Upper lobe of left lung (tissue), 6 donors: Measurements from ENCODE around the gene PCBP3. TPM values are rescaled to one million over a fixed set of nuclear protein-coding genes. Genes with fewer than 3 reads are reported as not detected.

Experiments used
- ATAC-seq, 2 donors: fragments of 200-7000 bp; cut with Tn5 transposase; one replicate each; pipeline ENCODE4 v1.9.1; 2022; ENCODE audit warnings: mild to moderate bottlenecking in 2 of 2, moderate library complexity in 2 of 2; ENCODE audit not compliant: low FRiP score in 2 of 2
- DNase-seq, 2 donors: peaks; one replicate each; pipeline ENCODE4 v3.0.0-alpha.2; 2019 to 2020
- H3K27ac ChIP-seq, 4 donors: fragments of 200-600 bp; sonication (generic); one replicate each; pipeline ENCODE4 v1.5.1; 2016 to 2019
- H3K27me3 ChIP-seq, 4 donors: fragments of 200-600 bp; sonication (generic); one replicate each; pipeline ENCODE4 v1.5.1; 2017 to 2019
- H3K36me3 ChIP-seq, 4 donors: fragments of 200-600 bp; sonication (generic); one replicate each; pipeline ENCODE4 v1.5.1; 2016 to 2019
- H3K4me1 ChIP-seq, 4 donors: fragments of 200-600 bp; sonication (generic); one replicate each; pipeline ENCODE4 v1.5.1; 2018 to 2019
- H3K4me3 ChIP-seq, 4 donors: fragments of 200-600 bp; sonication (generic); one replicate each; pipeline ENCODE4 v1.5.1; 2017 to 2019; ENCODE audit warnings: mild to moderate bottlenecking in 2 of 4, moderate library complexity in 1 of 4
- H3K9me3 ChIP-seq, 4 donors: fragments of 200-600 bp; sonication (generic); one replicate each; pipeline ENCODE4 v1.5.1; 2018 to 2019
- CTCF ChIP-seq, 6 experiments: fragments of 450-650 bp in 4 of 6; fragments of 200-600 bp in 2 of 6; sonication (generic) in 2 of 6; IDR thresholded peaks; one replicate each; pipeline ENCODE4 v1.5.1; 2016 to 2019; ENCODE audit warnings: antibody characterized with exemption in 6 of 6
- EP300 ChIP-seq, 4 donors: sonication (generic); formaldehyde crosslinking; IDR thresholded peaks; one replicate each; pipeline ENCODE4 v1.5.1; 2017; ENCODE audit warnings: antibody characterized with exemption in 4 of 4, control low read depth in 2 of 4
- POLR2A ChIP-seq, 4 donors: fragments of 450-650 bp; IDR thresholded peaks; one replicate each; pipeline ENCODE4 v1.5.1; 2016 to 2017; ENCODE audit warnings: antibody characterized with exemption in 4 of 4, mild to moderate bottlenecking in 2 of 4
- POLR2AphosphoS5 ChIP-seq, 2 donors: sonication (generic); formaldehyde crosslinking; IDR thresholded peaks; one replicate each; pipeline ENCODE4 v1.5.1; 2017; ENCODE audit warnings: antibody characterized with exemption in 2 of 2
- WGBS, 2 donors: methylation state at CpG; one replicate each; pipeline ENCODE4 v1.1.5; 2017 to 2018; 5-methylcytosine and 5-hydroxymethylcytosine counted together
- total RNA-seq, 6 donors: library from RNA; depleted of rRNA in 4 of 6; stranded (reverse); fragments of >200 nt in 4 of 6; gene quantifications; one replicate each; pipeline versions ENCODE4 v1.1.0 to v1.2.1, GENCODE V29; 2016 to 2021
- donor health status: DM: no; HTN: no; CAD: no; lungs with moderate emphysema.
- donor health status: DM: no; HTN: yes; CAD: no; lungs with severe emphysema.

The PCBP3 gene
- total RNA-seq, 6 donors from 2014 or later, result 0.78 to 10.5 (median 3.3) TPM

DNA sequence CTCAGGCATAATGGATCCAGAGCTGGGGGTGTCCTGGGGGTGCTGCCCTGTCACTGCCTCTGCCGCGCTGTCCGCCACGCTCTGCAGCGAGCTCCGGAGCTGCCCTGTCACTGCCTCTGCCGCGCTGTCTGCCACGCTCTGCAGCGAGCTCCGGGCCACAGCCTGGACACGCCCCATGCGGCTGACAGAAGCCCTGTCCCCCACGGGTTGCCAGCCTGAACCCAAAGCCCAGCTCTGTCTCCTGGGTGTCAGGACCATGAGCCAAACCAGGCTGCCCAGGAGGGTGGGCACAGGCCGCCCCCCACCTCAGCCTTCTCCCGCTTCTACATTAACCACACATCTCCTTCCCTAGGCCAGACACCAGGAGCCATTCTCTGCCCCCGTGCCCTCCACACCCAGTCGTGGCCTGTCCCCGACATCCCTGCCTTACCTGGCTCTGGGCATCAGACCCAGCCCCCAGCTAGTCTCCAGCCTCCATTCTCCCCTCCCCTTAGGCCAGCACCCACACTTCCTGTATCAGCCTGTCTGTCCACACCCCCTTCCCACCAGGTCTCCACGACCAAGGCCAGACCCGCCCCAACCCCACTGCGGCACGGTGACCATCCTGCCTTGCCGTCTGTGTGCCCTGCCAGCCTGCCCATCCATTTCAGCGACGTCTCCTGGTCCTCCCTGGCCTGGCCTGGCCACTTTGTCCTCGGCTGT is 265.2 kb downstream of the PCBP3 start:
- Histone ChIP-seq H3K4me1 (no peaks in the 10 kb centered on the region), H3K27ac (no peak overlapping the region), H3K9me3 (no peaks in the 10 kb centered on the region), H3K27me3 (no peaks in the 10 kb centered on the region), H3K36me3 (no peaks in the 10 kb centered on the region), H3K4me3 (no peak overlapping the region)
- DNase-seq, result peak in 1 of 2 donors; percentile 73
- TF ChIP-seq EP300 (IDR thresholded peaks at IDR 0.05) (no peak), POLR2A (IDR thresholded peaks at IDR 0.05) (no peak), CTCF (IDR thresholded peaks at IDR 0.05) (no peak), POLR2AphosphoS5 (IDR thresholded peaks at IDR 0.05) (no peak)
- 91 to 94% methylated on average over 24 to 25 of the region's 27 CpGs for WGBS, 2 donors
- ATAC-seq, result no peak

DNA sequence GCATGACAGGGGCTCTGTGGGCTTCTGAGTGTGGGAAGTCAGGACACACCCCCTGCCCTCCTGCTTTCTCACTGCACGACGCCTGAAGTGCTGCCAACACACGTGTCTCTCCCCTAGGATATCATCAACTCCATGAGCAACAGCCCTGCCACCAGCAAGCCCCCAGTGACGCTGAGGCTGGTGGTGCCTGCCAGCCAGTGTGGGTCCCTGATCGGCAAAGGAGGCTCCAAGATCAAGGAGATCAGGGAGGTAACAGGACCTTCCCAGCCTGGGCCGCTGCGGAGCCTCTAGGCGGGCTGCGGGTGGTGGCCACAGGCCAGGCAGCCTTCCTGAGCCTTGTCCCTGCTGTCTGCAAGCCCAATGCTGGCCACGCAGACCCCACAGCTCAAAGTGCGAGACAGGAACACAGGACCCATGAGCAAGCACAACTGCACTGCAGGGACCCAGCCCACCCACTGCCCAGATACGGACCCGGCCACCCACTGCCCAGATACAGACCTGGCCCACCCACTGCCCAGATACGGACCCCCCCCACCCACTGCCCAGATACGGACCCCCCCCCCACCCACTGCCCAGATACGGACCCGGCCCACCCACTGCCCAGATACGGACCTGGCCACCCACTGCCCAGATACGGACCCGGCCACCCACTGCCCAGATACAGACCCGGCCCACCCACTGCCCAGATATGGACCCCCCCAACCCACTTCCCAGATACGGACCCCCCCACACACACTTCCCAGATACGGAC is 265.9 kb downstream of the PCBP3 start:
- H3K36me3 ChIP-seq, result no peaks in the 10 kb centered on the region
- TF ChIP-seq POLR2AphosphoS5 (IDR thresholded peaks at IDR 0.05), result no peak
- no peak for TF ChIP-seq CTCF (IDR thresholded peaks at IDR 0.05)
- no peak overlapping the region for H3K27ac ChIP-seq
- no peaks in the 10 kb centered on the region for H3K27me3 ChIP-seq
- no peaks in the 10 kb centered on the region for H3K4me1 ChIP-seq
- no peaks in the 10 kb centered on the region for H3K9me3 ChIP-seq
- DNase-seq (peak in 1 of 2 donors; percentile 56), ATAC-seq (no peak)
- no peak overlapping the region for H3K4me3 ChIP-seq
- WGBS, 2 donors, result 80 to 82% methylated on average over 2 to 18 of the region's 23 CpGs

DNA sequence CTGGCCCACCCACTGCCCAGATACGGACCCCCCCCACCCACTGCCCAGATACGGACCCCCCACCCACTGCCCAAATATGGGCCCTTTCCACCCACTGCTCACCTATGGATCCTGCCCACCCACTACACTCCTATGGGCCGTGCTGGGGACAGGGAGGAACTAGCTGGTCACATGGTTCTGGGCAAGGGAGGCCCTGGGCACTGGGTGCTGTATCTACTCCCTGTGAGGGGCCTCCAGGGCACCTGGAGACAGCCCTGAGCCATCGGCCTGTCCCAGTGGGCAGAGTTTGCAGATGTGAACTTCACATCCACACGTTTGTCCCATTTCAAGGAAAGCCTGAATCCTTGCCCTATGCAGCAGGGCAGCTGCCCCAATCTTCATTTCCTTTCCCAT is 266.6 kb downstream of the PCBP3 start:
- no peak for DNase-seq
- 60 to 70% methylated on average over 1 to 3 of the region's 5 CpGs for WGBS, 2 donors
- no peak for ATAC-seq
- no peaks in the 10 kb centered on the region for H3K36me3 ChIP-seq
- no peaks in the 10 kb centered on the region for H3K27me3 ChIP-seq
- no peaks in the 10 kb centered on the region for H3K9me3 ChIP-seq
- no peak for TF ChIP-seq CTCF (IDR thresholded peaks at IDR 0.05)
- TF ChIP-seq POLR2A (IDR thresholded peaks at IDR 0.05), result no peak
- TF ChIP-seq EP300 (IDR thresholded peaks at IDR 0.05), result no peak
- no peak for TF ChIP-seq POLR2AphosphoS5 (IDR thresholded peaks at IDR 0.05)
- H3K4me1 ChIP-seq, result no peaks in the 10 kb centered on the region
- no peak overlapping the region for H3K27ac ChIP-seq
- no peak overlapping the region for H3K4me3 ChIP-seq

GRCh38 chr21:45910548-45911221 is 267.2 kb downstream of the PCBP3 start:
- peak in 1 of 2 donors; percentile 73 for DNase-seq
- H3K9me3 ChIP-seq, result no peaks in the 10 kb centered on the region
- no peak overlapping the region for H3K27ac ChIP-seq
- no peaks in the 10 kb centered on the region for H3K36me3 ChIP-seq
- no peaks in the 10 kb centered on the region for H3K4me1 ChIP-seq
- TF ChIP-seq POLR2A (IDR thresholded peaks at IDR 0.05) (no peak), EP300 (IDR thresholded peaks at IDR 0.05) (no peak), CTCF (IDR thresholded peaks at IDR 0.05) (no peak), POLR2AphosphoS5 (IDR thresholded peaks at IDR 0.05) (no peak)
- 69 to 73% methylated on average over 3 to 18 of the region's 28 CpGs for WGBS, 2 donors
- no peak for ATAC-seq
- H3K4me3 ChIP-seq, result no peak overlapping the region
- H3K27me3 ChIP-seq, result no peaks in the 10 kb centered on the region
